Left cardiac atrium (tissue), 4 donors: ENCODE data around the gene DPYD. TPM values are rescaled to one million over a fixed set of nuclear protein-coding genes. Genes with fewer than 3 reads are reported as not detected.

ENCODE experiments used
- ATAC-seq, 2 donors: fragments of 200-7000 bp; cut with Tn5 transposase; one replicate each; pipeline ENCODE4 v1.9.1; 2020; ENCODE audit warnings: mild to moderate bottlenecking in 2 of 2, moderate library complexity in 2 of 2
- DNase-seq: peaks from one replicate; pipeline ENCODE4 v3.0.0-alpha.2; 2020
- intact Hi-C, 2 donors: fragments of 100-400 bp; cut with DNase I; formaldehyde crosslinking; loops; one replicate each; pipeline versions ENCODE4 v1.14.1 to v1.15.1; 2022 to 2023
- total RNA-seq, 2 donors: library from RNA; stranded (reverse); fragmentation: NEBNext Ultra II Directional; extraction: Animal tissue kit (Norgen Biotek cat#: 25700); gene quantifications; one replicate each; pipeline ENCODE4 v1.2.1, GENCODE V29; 2021
- donor health status: DM: no; HTN: yes; CAD: no.
- donor health status: DM: no; HTN: yes; CAD: no; lungs with severe emphysema.
- donor health status: DM: yes; HTN: yes; CAD: no.
- donor health status: Dilated cardiomyopathy.

Gene DPYD
- total RNA-seq, 2 donors from 2014 or later: 16.7 to 22.8 TPM

- no peak for ATAC-seq
- intact Hi-C loops: no loop called here
Measured at GRCh38 chr1:97853221-97853620, 67.6 kb downstream of the DPYD start.

GRCh38 chr1:97849345-97850340 lies 71.2 kb downstream of the DPYD start:
- no peak for DNase-seq
- ATAC-seq: peak; percentile 65 to 92
- intact Hi-C loops: no loop called here

More at GRCh38 chr1:97853221-97853620, 67.6 kb downstream of the DPYD start:
- no peak for DNase-seq

- DNase-seq: no peak
- intact Hi-C loops: no loop called here
- no peak for ATAC-seq
Measured at GRCh38 chr1:97845805-97846204, 75.0 kb downstream of the DPYD start.

DNA sequence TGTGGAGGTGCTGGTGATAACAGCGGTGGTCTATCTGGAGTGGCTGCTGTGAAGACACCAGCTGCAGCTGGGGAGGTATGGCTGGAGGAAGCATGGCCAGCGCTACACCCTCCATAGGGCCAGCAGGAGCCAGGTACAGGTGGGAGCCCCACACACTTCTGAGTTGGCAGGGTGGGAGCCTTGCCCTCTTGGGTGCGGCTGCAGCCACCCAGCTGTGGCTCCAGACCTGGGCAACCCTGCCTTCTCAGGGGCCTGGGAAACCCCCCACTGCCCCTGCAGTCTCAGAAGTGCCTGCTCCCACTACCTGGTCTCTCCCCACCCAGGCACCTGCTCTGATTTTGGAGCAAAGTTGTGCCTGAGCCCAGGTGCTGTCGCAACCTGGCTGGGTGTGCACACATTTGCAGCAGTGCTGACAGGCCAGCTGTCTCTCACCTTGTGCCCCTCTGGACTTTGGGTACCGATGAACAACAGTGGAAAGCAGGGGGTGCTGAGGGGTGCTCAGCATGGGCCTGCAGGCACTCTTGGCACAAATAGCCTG lies 76.2 kb downstream of the DPYD start:
- ATAC-seq: no peak

GRCh38 chr1:97841338-97841737 lies 79.5 kb downstream of the DPYD start:
- ATAC-seq (no peak), DNase-seq (no peak)
- intact Hi-C loops: no loop called here

More for the DNA sequence above, 76.2 kb downstream of the DPYD start:
- DNase-seq: no peak
- intact Hi-C loops: no loop called here

- ATAC-seq (no peak), DNase-seq (no peak)
- intact Hi-C loops: no loop called here
Measured at GRCh38 chr1:97837161-97837560, 83.7 kb downstream of the DPYD start.

DNA sequence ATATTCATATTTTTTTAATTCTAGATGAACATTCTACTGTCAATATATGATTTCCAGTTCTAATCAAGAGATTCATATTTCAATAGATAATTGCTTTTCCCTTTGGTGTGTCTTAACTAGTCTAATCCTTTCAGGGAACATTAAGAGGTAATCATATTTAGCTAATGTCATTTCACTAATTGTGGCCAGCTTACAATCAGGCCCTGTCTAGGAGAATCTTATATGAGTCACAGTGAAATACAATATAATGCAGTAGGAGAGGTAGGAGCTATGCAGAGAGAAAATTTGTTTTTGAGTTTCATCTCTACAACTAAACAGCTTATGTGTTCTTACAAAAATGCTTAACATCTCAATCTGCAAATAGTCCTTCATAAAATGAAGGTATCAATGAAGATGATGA lies 85.9 kb downstream of the DPYD start:
- DNase-seq (no peak), ATAC-seq (no peak)
- intact Hi-C loops: no loop called here

GRCh38 chr1:97833881-97834280 lies 87.0 kb downstream of the DPYD start:
- intact Hi-C loops: no loop called here
- ATAC-seq (no peak), DNase-seq (no peak)

GRCh38 chr1:97832481-97832880 lies 88.4 kb downstream of the DPYD start:
- ATAC-seq (peak in 1 of 2 donors; percentile 34), DNase-seq (peak; percentile 33)
- intact Hi-C loops: no loop called here

DNA sequence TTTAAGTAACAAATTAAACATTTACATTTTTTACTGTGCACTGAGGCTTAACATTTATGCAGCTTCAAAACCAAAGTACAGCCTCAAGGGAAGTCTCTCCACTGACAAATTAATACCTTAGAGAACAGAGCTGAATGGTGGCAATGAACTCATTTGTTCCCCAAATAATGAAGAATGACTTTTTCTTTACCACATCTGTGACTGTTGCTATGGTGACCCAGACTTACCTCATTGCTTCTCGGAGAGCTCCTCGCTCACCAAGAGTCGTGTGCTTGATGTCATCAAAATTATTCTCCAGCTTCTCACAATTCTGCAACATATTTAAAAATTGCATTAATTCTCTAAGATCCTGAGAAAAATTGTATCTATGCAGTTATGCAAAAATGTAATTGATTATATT lies 92.9 kb downstream of the DPYD start:
- intact Hi-C loops: no loop called here
- no peak for ATAC-seq
- no peak for DNase-seq

- ATAC-seq: no peak
- intact Hi-C loops: no loop called here
- no peak for DNase-seq
Measured at GRCh38 chr1:97826820-97827219, 94.0 kb downstream of the DPYD start.

GRCh38 chr1:97824624-97825023 lies 96.2 kb downstream of the DPYD start:
- intact Hi-C loops: no loop called here
- peak; percentile 37 to 41 for ATAC-seq

GRCh38 chr1:97824200-97824599 lies 96.6 kb downstream of the DPYD start:
- ATAC-seq: no peak
- no peak for DNase-seq
- intact Hi-C loops: no loop called here

More at GRCh38 chr1:97824624-97825023, 96.2 kb downstream of the DPYD start:
- no peak for DNase-seq

GRCh38 chr1:97820470-97821188 lies 100.2 kb downstream of the DPYD start:
- intact Hi-C loops: no loop called here
- DNase-seq (no peak), ATAC-seq (no peak)

DNA sequence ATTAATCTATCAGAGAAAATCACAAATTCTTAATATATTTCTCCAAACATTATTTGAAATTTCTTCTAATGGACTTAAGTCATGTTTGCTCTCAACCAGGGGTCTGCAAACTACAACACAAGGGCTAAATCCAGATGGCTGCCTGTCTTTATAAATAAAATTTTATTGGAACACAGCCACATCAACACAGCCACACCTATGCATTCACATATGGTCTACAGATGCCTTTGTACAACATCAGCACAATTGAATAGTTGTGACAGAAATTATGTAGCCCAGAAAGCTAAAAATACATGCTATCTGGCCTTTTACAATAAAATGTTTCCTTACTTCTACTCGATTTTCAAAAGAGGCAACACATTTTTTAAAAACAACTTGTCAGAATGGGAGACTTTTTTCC lies 103.9 kb downstream of the DPYD start:
- intact Hi-C loops: loop anchor here in 1 of 2 donors (10.0 kb wide), 1 partner anchor 572 kb away; no protein-coding TSS in a partner anchor
- ATAC-seq: no peak
- no peak for DNase-seq

DNA sequence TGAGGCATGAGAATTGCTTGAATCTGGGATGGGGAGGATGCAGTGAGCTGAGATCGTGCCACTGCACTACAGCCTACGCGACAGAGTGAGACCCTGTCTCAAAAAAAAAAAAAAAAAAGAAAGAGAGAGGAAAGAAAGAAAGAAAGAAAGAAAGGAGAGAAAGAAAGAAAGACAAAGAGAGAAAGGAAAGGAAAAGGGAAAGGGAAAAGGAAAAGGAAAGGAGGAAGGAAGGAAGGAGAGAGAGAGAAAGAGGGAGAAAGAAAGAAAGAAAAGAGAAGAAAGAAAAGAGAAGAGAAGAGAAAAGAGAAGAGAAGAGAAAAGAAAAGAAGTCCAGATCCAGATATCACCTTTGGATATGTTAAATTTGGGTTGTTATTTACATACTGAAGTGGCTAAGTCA lies 106.0 kb downstream of the DPYD start:
- DNase-seq: no peak
- no peak for ATAC-seq
- intact Hi-C loops: loop anchor here in 1 of 2 donors (10.0 kb wide), 1 partner anchor 570 kb away; no protein-coding TSS in a partner anchor

- ATAC-seq (no peak), DNase-seq (no peak)
- intact Hi-C loops: loop anchor here in 1 of 2 donors (10.0 kb wide), 1 partner anchor 569 kb away; no protein-coding TSS in a partner anchor
Measured at GRCh38 chr1:97814121-97814520, 106.7 kb downstream of the DPYD start.

DNA sequence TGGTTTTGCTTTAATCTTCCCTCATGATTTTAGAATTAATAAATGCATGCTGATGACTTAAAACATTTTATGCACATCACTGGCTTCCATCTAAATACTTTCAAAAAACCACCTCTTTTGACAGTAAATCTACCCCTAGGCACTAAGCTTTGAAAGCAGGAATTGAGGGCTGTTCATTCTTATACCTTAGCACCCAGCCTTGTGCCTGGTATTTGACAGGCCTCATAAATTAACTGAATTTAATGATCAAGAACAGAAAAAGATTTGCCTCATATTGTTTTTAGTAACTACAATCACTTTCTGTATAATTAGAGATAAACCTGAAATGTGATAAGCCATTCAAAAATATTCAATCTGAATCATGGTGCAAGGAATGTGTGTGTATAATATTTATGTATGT lies 108.8 kb downstream of the DPYD start:
- intact Hi-C loops: loop anchor here in 1 of 2 donors (10.0 kb wide), 1 partner anchor 567 kb away; no protein-coding TSS in a partner anchor
- no peak for ATAC-seq
- DNase-seq: no peak

- no peak for DNase-seq
- intact Hi-C loops: no loop called here
- no peak for ATAC-seq
Measured at GRCh38 chr1:97806996-97807520, 113.8 kb downstream of the DPYD start.
